Spleen (tissue), 7 donors: ENCODE measurements around the gene SHE.
"Not testable (repeated sequence)": the region's sequence is repeated elsewhere in the genome, so short reads cannot be mapped to it uniquely, and the experiment has no call there.

Experiments used
- POLR2A ChIP-seq, 3 donors: fragments of 450-650 bp; IDR thresholded peaks; one replicate each; pipeline ENCODE4 v1.5.1; 2017; ENCODE audit warnings: antibody characterized with exemption in 3 of 3, mild to moderate bottlenecking in 1 of 3
- POLR2AphosphoS5 ChIP-seq, 3 donors: sonication (generic); formaldehyde crosslinking; IDR thresholded peaks; one replicate each; pipeline ENCODE4 v1.5.1; 2017; ENCODE audit warnings: antibody characterized with exemption in 3 of 3
- TF ChIP-seq, protein P1 (sequence below), 11 experiments: fragments of 200-600 bp in 7 of 11; fragments of 450-650 bp in 4 of 11; sonication (generic) in 4 of 11; IDR thresholded peaks in 8 of 11; conservative IDR thresholded peaks in 3 of 11; 1 replicate in 7 of 11; 2 replicates in 4 of 11; pipeline versions ENCODE4 v1.4.0 to v1.8.0; 2016 to 2021; ENCODE audit warnings: antibody characterized with exemption in 11 of 11, inconsistent platforms in 4 of 11, mild to moderate bottlenecking in 1 of 11
- donor health status: DM: no; HTN: no; CAD: no; lungs with moderate emphysema.
- donor health status: DM: no; HTN: no; CAD: no.
- donor health status: DM: no; HTN: no; CAD: no.

DNA sequence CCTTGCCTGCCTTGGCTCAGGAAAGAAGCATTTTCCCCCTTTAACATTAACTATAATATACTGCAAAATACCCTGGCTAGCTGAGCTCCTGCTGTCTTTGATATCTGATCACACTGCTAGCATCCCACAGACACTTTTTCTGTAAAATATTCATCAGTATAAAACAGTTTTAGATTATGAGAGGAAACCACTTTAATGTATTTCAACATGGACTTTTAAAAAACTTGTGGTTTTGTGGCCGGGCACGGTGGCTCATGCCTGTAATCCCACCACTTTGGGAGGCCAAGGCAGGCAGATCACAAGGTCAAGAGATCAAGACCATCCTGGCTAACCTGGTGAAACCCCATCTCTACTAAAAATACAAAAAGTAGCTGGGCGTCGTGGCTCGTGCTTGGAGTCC lies 15.5 kb downstream of the SHE start:
- TF ChIP-seq, protein P1, sequence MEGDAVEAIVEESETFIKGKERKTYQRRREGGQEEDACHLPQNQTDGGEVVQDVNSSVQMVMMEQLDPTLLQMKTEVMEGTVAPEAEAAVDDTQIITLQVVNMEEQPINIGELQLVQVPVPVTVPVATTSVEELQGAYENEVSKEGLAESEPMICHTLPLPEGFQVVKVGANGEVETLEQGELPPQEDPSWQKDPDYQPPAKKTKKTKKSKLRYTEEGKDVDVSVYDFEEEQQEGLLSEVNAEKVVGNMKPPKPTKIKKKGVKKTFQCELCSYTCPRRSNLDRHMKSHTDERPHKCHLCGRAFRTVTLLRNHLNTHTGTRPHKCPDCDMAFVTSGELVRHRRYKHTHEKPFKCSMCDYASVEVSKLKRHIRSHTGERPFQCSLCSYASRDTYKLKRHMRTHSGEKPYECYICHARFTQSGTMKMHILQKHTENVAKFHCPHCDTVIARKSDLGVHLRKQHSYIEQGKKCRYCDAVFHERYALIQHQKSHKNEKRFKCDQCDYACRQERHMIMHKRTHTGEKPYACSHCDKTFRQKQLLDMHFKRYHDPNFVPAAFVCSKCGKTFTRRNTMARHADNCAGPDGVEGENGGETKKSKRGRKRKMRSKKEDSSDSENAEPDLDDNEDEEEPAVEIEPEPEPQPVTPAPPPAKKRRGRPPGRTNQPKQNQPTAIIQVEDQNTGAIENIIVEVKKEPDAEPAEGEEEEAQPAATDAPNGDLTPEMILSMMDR (IDR thresholded peaks at IDR 0.05 in 8 of 11, conservative IDR thresholded peaks at IDR 0.05 in 3 of 11), result not testable (repeated sequence)
- TF ChIP-seq POLR2AphosphoS5, POLR2A (IDR thresholded peaks at IDR 0.05): not testable (repeated sequence)
